HG03060 (cell line): ENCODE data around the gene MAP1LC3C.

Experiments
- ATAC-seq: cut with Tn5 transposase; IDR thresholded peaks from one replicate; pipeline ENCODE4 v1.9.1; 2021; ENCODE audit warnings: low read depth, moderate number of reproducible peaks; ENCODE audit not compliant: unreplicated experiment

Gene MAP1LC3C

GRCh38 chr1:241999026-241999425, at the start of gene MAP1LC3C:
Gene MAP1LC3C, minus strand, starts transcription at chr1:241999098. Its CDS starts 90 bp downstream, at chr1:241999008.
- no peak for ATAC-seq

DNA sequence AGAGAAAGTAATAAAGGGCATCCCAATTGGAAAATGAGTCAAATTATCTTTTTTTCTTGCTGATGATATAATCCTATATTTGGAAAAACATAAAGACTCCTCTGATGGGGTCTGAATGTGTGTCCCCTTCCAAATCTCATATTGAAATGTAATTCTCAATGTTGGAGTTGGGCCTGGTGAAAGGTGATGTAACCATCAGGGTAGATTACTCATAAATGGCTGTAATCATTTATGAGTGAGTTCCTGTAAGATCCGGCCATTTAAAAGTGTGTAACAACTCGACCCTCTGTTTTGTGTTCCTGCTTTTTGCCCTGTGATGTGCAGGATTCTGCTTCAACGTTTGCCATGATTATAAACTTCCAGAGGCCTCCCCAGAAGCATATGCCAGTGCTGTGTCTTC, 44.3 kb upstream of the MAP1LC3C start:
- no peak for ATAC-seq

GRCh38 chr1:242034392-242034791, 35.5 kb upstream of the MAP1LC3C start:
- ATAC-seq: no peak

DNA sequence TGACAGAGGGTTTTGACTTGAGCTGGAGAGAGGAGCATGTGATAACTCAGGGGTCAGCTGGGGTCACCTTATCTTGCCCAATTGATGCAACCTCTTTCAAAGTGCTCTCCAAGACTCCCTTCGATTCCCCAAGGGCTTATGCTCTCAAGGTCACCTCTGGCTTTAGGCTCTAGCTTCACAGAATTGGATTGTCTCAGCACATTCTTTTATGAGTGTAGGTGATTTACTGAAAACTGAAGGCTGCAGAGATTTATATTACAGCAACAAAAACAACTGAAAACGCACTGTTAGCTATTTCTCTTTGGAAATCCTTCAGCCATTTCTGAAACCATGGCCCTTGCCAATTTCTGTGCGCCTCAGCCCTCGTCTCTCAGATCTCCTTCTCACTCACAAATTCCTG, 34.5 kb upstream of the MAP1LC3C start:
- ATAC-seq: no peak

GRCh38 chr1:242030071-242030470, 31.2 kb upstream of the MAP1LC3C start:
- ATAC-seq: no peak

DNA sequence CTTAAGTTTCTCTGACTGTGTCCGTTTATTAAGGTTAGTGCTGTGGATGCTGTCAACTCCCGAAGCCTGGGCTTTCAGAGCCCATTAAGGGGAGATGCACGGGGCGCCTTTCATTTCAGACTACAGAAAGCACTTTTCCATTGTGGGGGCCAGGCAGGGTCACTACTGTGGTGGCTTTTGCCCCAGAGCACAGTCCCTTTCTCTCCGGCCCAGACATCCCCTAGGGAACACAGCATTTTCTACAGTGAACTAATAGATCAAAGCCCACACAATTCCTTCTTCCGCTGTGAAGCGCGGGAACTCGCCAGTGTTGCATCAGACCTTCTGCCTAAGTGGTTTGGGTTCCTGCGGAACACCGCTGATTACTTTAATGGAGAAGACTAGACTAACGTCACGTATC, 26.8 kb upstream of the MAP1LC3C start:
- ATAC-seq: no peak

- peak; percentile 58 for ATAC-seq
Measured at GRCh38 chr1:242023805-242024204, 24.9 kb upstream of the MAP1LC3C start.

DNA sequence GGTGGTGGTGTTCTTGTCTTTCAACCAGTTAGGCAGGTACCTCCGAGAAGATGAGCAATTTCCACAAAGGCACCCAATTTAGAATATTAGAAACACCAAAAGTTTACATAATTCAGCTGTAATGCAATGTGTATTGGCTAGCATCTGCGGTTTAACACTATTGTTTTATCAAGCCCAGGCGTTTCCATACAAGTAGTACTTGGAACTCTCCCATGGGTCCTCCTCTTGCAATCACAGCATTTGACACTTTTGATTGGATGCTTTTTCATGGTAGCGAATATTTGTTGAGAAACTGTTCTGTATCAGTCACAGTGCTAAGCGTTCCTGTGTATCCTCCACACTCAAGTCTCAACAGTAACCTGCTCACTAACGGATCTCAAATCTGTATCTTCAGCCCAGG, 20.1 kb upstream of the MAP1LC3C start:
- no peak for ATAC-seq

DNA sequence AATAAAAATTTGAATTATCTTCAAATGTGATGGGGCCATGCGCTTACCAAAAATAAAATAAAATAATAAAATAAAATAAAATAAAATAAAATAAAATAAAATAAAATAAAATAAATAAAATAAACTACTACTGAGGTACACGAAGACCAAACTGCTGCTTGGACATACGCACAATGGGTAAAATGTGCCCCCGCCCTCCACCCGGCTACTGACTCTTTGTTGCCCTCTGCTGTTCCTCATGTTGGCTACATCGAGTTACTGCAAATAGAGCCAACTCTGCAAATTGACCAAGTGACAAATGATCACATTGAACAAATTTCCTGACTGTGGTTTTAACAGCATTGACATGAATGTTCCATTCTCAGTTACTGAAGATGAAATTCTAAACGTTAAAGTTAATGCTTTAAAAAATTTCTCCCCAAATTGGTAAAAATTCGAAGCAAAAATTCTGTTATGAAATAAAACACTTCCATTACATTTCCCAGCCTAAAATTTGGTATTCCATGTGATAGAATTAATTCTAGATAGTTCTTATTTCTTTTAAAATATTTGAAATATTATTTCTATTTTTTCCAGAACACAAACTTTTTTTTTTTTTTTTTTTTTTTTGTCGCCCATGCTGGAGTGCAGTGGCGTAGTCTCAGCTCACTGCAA, 18.8 kb upstream of the MAP1LC3C start:
- peak; percentile 63 for ATAC-seq

DNA sequence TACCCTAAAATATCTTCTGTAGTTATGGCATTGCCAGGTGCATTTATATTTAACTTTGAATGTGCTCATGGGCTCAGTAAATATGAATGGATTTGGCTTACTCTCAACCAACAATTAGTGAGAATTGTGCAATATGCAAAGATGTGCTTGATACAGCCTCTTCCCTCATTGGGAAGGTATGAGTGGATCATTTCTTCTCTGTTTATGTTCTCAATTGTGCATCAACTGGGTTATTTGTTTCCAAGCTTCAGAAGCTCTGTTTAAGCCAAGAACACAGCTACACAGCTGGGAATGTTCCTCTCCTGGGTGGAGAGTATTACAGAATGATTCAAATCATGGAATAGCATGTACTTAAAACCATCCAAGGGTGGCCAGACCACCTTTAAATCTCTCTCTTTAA, 17.6 kb upstream of the MAP1LC3C start:
- no peak for ATAC-seq

DNA sequence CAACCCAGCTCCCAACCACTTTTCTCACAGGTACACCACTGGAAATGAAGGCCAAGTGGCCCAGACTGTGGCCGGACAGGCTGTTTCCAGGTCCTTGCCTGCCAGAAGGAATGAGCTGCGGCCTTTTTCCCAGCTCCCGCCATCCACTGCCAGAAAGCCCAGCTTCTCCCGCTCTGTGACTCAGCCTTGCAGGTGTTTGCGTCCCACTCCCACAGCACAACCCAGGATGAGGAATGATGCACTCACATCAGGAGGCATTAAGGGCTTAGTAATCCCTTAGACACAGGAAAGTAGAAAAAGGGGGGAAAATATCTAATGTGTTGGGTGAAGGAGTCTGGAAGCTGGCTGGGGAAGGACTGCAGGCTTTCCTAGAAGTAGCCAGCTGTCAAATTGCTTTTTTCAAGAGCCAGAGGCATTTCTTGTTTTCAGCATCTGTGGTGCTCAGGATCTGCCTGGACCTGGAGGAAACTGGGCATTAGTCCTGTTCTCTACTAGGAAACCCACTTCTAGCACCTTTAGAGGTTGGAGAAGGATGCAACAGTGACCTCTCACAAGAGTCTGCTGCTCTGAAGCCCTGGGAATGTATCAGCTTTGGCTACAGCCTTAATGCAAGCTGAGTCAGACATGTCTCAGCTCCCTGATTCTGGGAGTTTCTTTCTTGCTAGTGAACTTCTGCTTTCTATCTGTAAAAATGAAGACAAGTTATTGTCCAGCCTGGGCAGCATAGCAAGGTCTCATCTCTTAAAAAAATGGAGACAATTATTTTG, 13.2 kb upstream of the MAP1LC3C start:
- no peak for ATAC-seq

DNA sequence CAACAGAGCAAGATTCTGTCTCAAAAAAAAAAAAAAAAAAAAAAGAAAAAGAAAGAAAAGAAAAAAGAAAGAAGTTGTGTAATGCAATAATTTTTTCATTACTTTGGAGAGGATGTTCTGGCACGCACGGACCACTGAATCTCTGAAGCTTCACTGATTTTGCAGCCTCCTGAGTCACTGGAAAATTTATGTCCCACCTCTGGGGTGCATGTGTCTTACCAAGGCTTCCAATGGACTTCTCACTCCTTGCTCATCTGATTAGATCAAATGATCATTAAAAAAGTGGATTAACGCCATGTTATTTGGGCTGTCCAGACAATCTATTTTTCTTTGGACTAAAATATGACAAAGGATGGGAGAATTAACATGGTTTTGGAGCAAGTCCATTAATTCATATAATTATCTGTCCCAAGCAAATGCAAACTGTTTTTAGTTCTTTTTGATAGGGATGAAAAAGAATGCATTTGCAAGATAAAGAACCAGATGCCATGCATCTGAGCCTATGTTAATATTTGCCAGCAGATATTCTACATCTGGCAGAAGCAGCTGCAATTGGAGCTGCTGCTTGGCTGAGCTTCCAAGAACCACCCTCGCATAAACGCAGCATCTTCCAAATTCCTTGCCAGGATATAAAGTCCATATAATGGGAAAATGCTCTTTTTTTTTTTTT, 10.1 kb upstream of the MAP1LC3C start:
- ATAC-seq: no peak

DNA sequence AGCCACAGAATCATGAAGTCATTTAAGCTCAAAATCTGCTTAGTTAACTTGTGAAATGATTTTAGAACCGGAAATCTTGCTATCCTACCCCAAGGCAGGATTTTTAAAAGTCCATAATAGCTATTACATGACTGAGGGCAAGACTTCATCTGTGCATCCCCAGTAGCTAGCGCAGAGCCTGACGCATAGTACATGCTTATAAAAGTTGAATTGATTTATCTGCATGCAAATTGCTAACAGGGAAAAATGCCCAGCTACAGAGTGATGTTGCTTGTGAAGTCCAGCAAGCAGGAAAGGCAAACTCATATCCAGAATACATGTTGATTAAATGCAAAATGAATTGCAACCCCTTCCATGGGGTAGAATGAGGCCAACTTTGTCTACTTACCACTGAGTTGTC, 8.1 kb upstream of the MAP1LC3C start:
- no peak for ATAC-seq

GRCh38 chr1:242005866-242006535, 7.1 kb upstream of the MAP1LC3C start:
- ATAC-seq: no peak

DNA sequence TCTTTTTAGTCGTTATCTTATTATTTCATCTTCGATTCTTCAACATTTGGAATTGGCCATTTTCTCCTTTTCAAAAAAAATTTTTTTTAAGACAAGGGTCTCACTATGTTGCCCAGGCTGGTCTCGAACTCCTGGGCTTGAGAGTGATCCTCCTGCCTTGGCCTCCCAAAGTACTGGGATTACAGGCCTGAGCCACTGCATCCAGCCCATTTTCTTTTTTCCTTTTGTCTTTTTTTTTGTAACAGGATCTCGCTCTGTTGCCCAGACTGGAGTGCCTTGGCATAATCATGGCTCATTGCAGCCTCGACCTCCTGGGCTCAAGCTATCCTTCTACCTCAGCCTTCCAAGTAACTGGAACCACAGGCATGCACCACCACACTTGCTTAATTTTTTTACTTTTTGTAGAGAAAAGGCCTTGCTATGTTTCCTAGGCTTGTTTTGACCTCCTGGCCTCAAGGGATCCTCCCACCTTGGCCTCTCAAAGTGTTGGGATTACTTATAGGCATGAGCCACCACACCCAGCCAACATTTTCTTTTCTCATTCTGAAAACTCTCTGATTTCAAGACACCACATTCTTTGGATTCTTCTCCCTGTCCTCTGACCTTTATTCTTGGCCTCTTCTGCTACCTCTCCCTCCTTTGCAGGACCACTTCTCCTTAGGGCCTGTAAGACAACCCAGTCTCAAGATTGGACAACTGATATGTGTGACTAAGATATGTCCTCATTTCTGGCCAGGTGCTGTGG, 6.0 kb upstream of the MAP1LC3C start:
- ATAC-seq: no peak

- no peak for ATAC-seq
Measured at GRCh38 chr1:242002510-242002909, 3.6 kb upstream of the MAP1LC3C start.

- ATAC-seq: no peak
Measured at GRCh38 chr1:242002072-242002471, 3.2 kb upstream of the MAP1LC3C start.

GRCh38 chr1:242000434-242000833, 1.5 kb upstream of the MAP1LC3C start:
- ATAC-seq: no peak

DNA sequence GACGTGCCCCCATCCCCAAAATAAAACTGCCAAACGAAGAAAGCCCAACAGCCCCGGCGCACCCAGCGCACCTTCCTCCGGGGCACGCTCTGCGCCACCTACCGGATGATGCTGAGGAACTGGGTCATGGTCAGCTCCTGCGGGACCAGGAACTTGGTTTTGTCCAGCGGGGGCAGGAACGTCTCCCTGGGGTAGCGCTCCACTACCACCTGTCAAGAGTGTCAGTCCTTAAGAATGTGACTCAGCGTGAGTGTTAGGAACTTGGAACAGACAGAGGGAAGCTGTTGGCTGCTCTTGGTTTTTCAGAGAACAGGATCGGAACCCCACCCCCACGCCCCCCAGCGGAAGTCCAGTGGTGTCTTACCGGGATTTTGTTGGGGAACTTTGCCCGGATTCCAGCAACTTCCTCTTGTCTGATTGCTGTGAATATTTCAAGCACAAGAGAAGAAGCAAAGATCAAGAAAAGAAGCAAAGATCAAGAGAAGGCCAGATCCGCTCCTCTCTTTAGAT, 431 bp downstream of the MAP1LC3C start:
- ATAC-seq: no peak

- ATAC-seq: no peak
Measured at GRCh38 chr1:241997401-241997998, 1.4 kb downstream of the MAP1LC3C start.
